ENCODE data around the gene RCAN2.
"Not testable (repeated sequence)": the region's sequence is repeated elsewhere in the genome, so short reads cannot be mapped to it uniquely, and the experiment has no call there.

Gene RCAN2

GRCh38 chr6:46338131-46338530 lies 153.1 kb downstream of the RCAN2 start:
- DNase-seq (ENCODE audit: low read depth in 2 of 2), result no peak

DNA sequence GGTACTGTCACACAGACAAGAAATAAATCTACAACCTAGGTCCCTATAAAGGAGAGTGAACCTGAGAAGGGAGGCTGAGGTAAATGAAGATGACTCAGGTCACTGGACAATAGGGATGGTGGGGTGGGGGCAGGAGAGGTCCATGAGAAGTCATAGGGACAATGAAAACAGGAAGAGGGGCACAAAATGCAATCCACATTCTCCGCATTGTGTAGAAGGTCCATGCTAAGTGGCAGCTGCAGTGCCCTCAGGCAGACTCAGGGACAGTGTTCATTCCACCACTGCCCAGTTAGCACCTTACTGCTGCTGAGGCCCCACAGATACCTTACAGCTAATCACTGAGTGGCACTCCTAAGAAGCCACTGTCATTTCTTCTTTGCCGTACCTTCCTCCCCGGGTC lies 156.8 kb downstream of the RCAN2 start:
- no peak for DNase-seq (ENCODE audit: low read depth in 2 of 2)

- DNase-seq (ENCODE audit: low read depth in 2 of 2), result no peak
These were observed 157.8 kb downstream of the RCAN2 start for GRCh38 chr6:46333481-46333880.

- DNase-seq (ENCODE audit: low read depth in 2 of 2), result not testable (repeated sequence)
These were observed 158.8 kb downstream of the RCAN2 start for GRCh38 chr6:46332448-46332847.

- no peak for DNase-seq (ENCODE audit: low read depth in 2 of 2)
These were observed 159.8 kb downstream of the RCAN2 start for GRCh38 chr6:46331461-46331860.

DNA sequence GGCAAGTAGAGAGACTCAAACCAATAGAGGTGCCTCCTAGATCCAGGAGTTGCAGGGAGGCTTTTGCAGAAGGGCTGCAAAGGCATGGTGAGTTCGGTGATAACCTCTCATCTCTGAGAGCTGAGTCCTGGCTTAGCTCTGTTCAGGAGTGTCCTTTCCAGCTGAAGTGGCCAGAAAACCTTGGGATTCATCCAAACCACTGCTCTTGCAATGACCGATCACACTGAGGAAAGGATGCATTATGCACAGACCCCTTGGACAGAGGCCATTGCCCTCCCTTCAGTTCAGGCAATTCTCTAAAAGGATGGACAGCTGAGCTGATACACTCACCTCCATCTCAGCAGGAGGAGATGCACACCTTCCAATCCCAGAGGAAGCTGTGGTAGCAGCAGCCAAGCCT lies 161.7 kb downstream of the RCAN2 start:
- no peak for DNase-seq (ENCODE audit: low read depth in 2 of 2)

DNA sequence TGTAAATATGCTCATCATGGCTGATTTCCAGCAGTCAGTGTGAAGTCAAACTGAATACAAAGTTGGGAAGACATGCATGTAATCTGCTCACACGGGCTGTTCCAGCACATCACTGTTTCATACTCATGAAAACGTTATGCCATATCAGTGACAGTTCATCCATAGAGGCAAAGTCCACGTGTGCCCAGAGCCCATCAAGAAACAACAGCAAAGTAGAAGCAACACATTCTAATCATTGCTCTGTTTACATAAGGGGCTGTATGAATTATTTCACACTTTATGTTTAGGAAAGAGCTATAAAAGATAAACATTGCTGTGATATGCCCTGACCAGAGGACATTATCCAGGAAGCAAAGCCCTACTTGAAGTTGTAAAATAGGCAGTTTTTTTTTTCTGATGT lies 163.5 kb downstream of the RCAN2 start:
- DNase-seq (ENCODE audit: low read depth in 2 of 2), result no peak

DNA sequence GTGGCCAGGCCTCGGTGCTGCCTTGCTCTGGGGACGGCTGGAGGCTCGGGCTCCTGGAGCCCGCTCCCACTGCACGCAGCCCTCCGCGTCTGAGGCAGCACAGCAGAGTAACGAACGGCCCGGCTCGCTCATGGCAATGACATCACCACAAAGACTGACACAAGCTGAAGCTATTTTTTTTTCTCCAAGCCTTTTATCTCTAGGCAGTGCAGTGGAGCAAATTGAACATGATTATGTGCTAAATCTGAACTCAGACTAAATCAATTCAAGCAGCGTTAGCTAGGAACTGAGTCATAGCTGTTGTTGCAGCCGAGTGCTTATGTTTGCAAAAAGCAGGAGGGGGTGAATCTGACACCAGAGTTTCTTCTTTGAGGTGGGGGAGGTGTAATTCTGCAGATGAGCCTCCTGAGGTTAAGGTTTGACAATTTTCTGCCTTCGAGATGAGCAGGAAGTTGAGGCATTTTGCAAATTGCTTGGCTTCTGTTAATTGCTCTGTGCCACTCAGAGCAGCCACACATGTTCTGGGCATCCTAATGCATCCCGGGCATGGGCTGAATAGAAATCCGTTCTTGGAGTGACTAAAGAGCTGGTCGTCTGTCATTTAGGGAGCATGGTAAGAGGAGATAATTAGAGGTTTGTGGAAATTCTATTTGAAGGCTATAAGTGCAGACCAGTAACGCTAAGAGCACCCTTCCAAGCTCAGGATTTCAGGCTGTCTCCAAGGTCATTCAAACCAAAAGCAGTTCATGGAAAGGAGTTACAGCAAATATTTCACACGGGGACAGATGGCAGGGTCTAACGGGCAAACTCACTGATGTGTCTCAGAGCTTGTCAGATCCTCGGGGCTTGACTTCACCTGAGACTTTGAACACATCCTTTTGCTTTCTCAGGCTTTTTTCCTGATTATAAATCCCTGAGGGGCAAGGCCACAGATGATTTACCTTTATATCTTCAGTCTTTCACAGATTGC lies 165.4 kb downstream of the RCAN2 start:
- peak; percentile 77 for DNase-seq (ENCODE audit: low read depth in 2 of 2)

GRCh38 chr6:46324706-46325105 lies 166.5 kb downstream of the RCAN2 start:
- no peak for DNase-seq (ENCODE audit: low read depth in 2 of 2)

DNA sequence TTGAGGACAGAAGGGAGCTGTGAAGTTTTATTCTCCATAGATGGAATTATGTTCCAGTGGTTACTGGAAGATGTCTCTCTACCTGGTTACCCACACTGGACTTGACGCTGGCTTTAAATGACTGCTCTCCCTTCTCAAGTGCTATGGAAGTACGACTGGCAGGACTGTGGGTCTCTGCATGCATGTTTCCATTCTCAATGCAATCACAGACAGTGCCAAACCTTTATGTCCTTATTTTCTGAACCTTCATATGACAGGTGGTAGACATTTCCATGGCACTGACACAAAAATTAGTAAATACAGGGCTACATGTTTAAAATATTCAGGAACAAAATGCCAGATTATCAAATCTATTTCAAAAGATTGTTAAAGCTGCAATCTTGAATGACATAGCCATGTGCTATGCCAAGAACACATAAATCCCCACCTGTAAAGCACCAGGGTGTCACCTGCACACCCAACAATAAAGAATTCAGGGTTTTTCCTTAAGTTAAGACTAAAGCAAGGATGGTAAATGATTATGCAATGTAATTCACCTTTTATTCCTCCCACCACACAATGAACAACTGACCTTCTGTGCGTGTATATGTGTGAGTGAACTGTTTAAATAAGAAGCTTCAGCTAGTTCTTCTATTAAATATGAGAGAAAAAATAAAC lies 167.2 kb downstream of the RCAN2 start:
- DNase-seq (ENCODE audit: low read depth in 2 of 2), result no peak

GRCh38 chr6:46323312-46323965 lies 167.8 kb downstream of the RCAN2 start:
- peak; percentile 87 to 88 for DNase-seq (ENCODE audit: low read depth in 2 of 2)

DNA sequence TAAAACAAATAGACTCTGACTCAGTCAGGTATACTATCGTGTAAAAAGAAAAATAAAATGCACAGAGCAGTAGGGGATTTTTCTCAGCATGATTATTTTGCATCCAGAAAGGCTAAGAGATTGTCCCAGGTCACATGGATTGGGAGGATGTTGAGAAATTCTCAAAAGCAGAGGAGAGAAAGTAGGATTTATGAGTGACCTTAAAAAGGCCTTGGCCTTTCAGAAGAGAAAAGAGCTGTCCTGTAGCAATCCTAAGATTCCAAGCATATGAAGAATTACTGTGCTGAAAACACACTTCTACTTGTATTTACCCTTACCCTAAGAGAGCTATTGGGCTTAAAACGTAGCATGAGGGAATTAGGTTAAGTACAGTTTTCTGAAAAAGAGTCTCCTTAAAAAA lies 170.7 kb downstream of the RCAN2 start:
- DNase-seq (ENCODE audit: low read depth in 2 of 2), result no peak

- DNase-seq (ENCODE audit: low read depth in 2 of 2), result no peak
These were observed 175.7 kb downstream of the RCAN2 start for GRCh38 chr6:46315589-46315988.

- DNase-seq (ENCODE audit: low read depth in 2 of 2), result no peak
These were observed 178.6 kb downstream of the RCAN2 start for GRCh38 chr6:46312654-46313053.

- peak in 1 of 2 experiments; percentile 18 for DNase-seq (ENCODE audit: low read depth in 2 of 2)
These were observed 181.1 kb downstream of the RCAN2 start for GRCh38 chr6:46310196-46310595.

GRCh38 chr6:46306431-46306830 lies 184.8 kb downstream of the RCAN2 start:
- DNase-seq (ENCODE audit: low read depth in 2 of 2), result no peak

- no peak for DNase-seq (ENCODE audit: low read depth in 2 of 2)
These were observed 185.4 kb downstream of the RCAN2 start for GRCh38 chr6:46305833-46306232.

DNA sequence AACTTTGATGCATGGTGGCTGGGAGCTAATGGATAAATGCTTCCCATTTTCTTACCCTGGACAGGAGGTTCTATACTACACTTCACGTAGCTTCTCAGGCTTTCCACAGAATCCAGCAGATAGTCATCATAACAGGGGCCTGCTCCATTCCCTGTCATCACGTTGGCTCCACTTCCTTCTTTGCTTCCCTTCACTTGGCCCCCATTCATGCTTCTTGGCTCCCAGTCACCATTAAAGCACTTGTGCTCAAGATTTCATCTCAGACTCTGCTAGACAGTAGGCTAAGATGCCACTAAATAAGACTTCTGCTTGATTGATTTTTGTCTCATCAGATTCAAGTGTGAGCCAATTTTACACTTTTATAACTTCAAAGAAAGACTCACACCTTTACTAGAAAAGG lies 186.0 kb downstream of the RCAN2 start:
- no peak for DNase-seq (ENCODE audit: low read depth in 2 of 2)

- no peak for DNase-seq (ENCODE audit: low read depth in 2 of 2)
These were observed 188.4 kb downstream of the RCAN2 start for GRCh38 chr6:46302816-46303215.

- DNase-seq (ENCODE audit: low read depth in 2 of 2), result no peak
These were observed 189.1 kb downstream of the RCAN2 start for GRCh38 chr6:46302176-46302575.

- DNase-seq (ENCODE audit: low read depth in 2 of 2), result no peak
These were observed 192.0 kb downstream of the RCAN2 start for GRCh38 chr6:46299253-46299652.

DNA sequence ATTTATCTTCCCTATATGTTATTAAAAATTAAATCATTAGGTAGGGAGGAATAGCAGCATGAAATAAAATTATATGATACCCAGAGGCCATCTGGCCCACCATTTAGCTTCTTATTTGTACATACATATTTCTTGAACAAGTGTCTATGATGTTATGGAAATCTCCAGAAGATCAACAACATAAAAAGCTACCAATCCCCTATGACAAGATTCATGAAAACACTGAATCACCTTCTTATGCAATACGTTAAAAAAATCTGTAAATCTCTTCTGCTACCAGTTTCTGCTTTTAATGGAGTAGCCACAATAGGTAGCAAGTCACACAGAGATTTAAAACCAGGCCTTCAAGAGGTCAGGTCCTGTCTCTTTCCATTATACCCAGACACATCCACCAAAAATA lies 194.7 kb downstream of the RCAN2 start:
- DNase-seq (ENCODE audit: low read depth in 2 of 2), result no peak

Data from fibroblast of skin of left biceps (primary cell).